ENCODE measurements around the gene TSPO2. TPM values are rescaled to one million over a fixed set of nuclear protein-coding genes. Genes with fewer than 3 reads are reported as not detected.

The TSPO2 gene
- total and polyA plus RNA-seq, 4 donors, result 0.38 to 1.6 (median 0.59) TPM

GRCh38 chr6:41079080-41079479 is 36.8 kb downstream of the TSPO2 start:
- H3K9me3 ChIP-seq (ENCODE audit: control insufficient read depth, insufficient read depth, low read length), result no peaks in the 10 kb centered on the region
- no peak overlapping the region for H3K27ac ChIP-seq (ENCODE audit: low read depth, low read length)
- H3K36me3 ChIP-seq (ENCODE audit: control insufficient read depth, insufficient read depth, low read length), result peaks cover 12% of the 10 kb centered on the region
- H3K4me3 ChIP-seq (ENCODE audit: low read depth, low read length), result no peak overlapping the region
- no peaks in the 10 kb centered on the region for H3K27me3 ChIP-seq (ENCODE audit: control insufficient read depth, insufficient read depth, low read length)
- no peak for DNase-seq (ENCODE audit: low read depth in 4 of 6, low spot score in 6 of 6)
- no peaks in the 10 kb centered on the region for H3K4me1 ChIP-seq (ENCODE audit: control insufficient read depth, insufficient read depth, low read length)
- 100% methylated on average over 1 of the region's 1 CpG for WGBS (ENCODE audit: insufficient coverage)

- no peaks in the 10 kb centered on the region for H3K4me1 ChIP-seq (ENCODE audit: control insufficient read depth, insufficient read depth, low read length)
- H3K27ac ChIP-seq (ENCODE audit: low read depth, low read length), result no peak overlapping the region
- H3K4me3 ChIP-seq (ENCODE audit: low read depth, low read length), result no peak overlapping the region
- 100% methylated on average over 1 of the region's 2 CpGs for whole genome bisulfite sequencing (ENCODE audit: insufficient coverage)
- no peak for DNase-seq (ENCODE audit: low read depth in 4 of 6, low spot score in 6 of 6)
- H3K36me3 ChIP-seq (ENCODE audit: control insufficient read depth, insufficient read depth, low read length), result peaks cover 15% of the 10 kb centered on the region
- H3K27me3 ChIP-seq (ENCODE audit: control insufficient read depth, insufficient read depth, low read length), result no peaks in the 10 kb centered on the region
- no peaks in the 10 kb centered on the region for H3K9me3 ChIP-seq (ENCODE audit: control insufficient read depth, insufficient read depth, low read length)
Measured at GRCh38 chr6:41080621-41081020, 38.4 kb downstream of the TSPO2 start.

GRCh38 chr6:41083072-41083471 is 40.8 kb downstream of the TSPO2 start:
- Histone ChIP-seq H3K4me3 (ENCODE audit: low read depth, low read length) (no peak overlapping the region), H3K27ac (ENCODE audit: low read depth, low read length) (no peak overlapping the region), H3K4me1 (ENCODE audit: control insufficient read depth, insufficient read depth, low read length) (no peaks in the 10 kb centered on the region), H3K27me3 (ENCODE audit: control insufficient read depth, insufficient read depth, low read length) (no peaks in the 10 kb centered on the region), H3K9me3 (ENCODE audit: control insufficient read depth, insufficient read depth, low read length) (no peaks in the 10 kb centered on the region), H3K36me3 (ENCODE audit: control insufficient read depth, insufficient read depth, low read length) (peaks cover 16% of the 10 kb centered on the region)
- DNase-seq (ENCODE audit: low read depth in 4 of 6, low spot score in 6 of 6), result no peak

GRCh38 chr6:41085182-41085581 is 42.9 kb downstream of the TSPO2 start:
- no peaks in the 10 kb centered on the region for H3K27me3 ChIP-seq (ENCODE audit: control insufficient read depth, insufficient read depth, low read length)
- DNase-seq (ENCODE audit: low read depth in 4 of 6, low spot score in 6 of 6), result no peak
- peaks cover 27% of the 10 kb centered on the region for H3K36me3 ChIP-seq (ENCODE audit: control insufficient read depth, insufficient read depth, low read length)
- H3K4me1 ChIP-seq (ENCODE audit: control insufficient read depth, insufficient read depth, low read length), result no peaks in the 10 kb centered on the region
- no peaks in the 10 kb centered on the region for H3K9me3 ChIP-seq (ENCODE audit: control insufficient read depth, insufficient read depth, low read length)
- no peak overlapping the region for H3K4me3 ChIP-seq (ENCODE audit: low read depth, low read length)
- H3K27ac ChIP-seq (ENCODE audit: low read depth, low read length), result no peak overlapping the region

DNA sequence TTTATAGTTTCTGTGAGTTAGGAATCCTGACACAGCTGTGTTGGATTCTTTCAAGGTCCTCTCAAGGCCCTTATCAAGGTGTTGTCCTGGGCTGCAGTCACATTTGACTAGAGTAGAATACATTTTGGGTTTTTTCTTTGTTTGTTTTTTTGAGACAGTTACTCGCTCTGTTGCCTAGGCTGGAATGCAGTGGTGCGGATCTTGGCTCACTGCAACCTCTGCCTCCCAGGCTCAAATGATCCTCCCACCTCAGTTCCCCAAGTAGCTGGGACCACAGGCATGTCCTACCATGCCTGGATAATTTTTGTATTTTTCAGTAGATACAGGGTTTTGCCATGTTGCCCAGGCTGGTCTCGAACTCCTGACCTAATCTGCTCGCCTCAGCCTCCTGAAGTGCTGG is 46.2 kb downstream of the TSPO2 start:
- Histone ChIP-seq H3K9me3 (ENCODE audit: control insufficient read depth, insufficient read depth, low read length) (no peaks in the 10 kb centered on the region), H3K27ac (ENCODE audit: low read depth, low read length) (no peak overlapping the region), H3K4me3 (ENCODE audit: low read depth, low read length) (no peak overlapping the region), H3K36me3 (ENCODE audit: control insufficient read depth, insufficient read depth, low read length) (peaks cover 20% of the 10 kb centered on the region), H3K27me3 (ENCODE audit: control insufficient read depth, insufficient read depth, low read length) (no peaks in the 10 kb centered on the region), H3K4me1 (ENCODE audit: control insufficient read depth, insufficient read depth, low read length) (no peaks in the 10 kb centered on the region)
- 88% methylated on average over 3 of the region's 4 CpGs for WGBS (ENCODE audit: insufficient coverage)
- no peak for DNase-seq (ENCODE audit: low read depth in 4 of 6, low spot score in 6 of 6)

- no peak for DNase-seq (ENCODE audit: low read depth in 4 of 6, low spot score in 6 of 6)
- no CpG with 5 or more reads among the region's 1 CpG for WGBS (ENCODE audit: insufficient coverage)
- Histone ChIP-seq H3K27me3 (ENCODE audit: control insufficient read depth, insufficient read depth, low read length) (no peaks in the 10 kb centered on the region), H3K9me3 (ENCODE audit: control insufficient read depth, insufficient read depth, low read length) (no peaks in the 10 kb centered on the region), H3K36me3 (ENCODE audit: control insufficient read depth, insufficient read depth, low read length) (peaks cover 31% of the 10 kb centered on the region), H3K4me1 (ENCODE audit: control insufficient read depth, insufficient read depth, low read length) (no peaks in the 10 kb centered on the region), H3K4me3 (ENCODE audit: low read depth, low read length) (no peak overlapping the region), H3K27ac (ENCODE audit: low read depth, low read length) (no peak overlapping the region)
Measured at GRCh38 chr6:41090841-41091761, 48.8 kb downstream of the TSPO2 start.

GRCh38 chr6:41092421-41093140 is 50.3 kb downstream of the TSPO2 start:
- H3K4me3 ChIP-seq (ENCODE audit: low read depth, low read length), result no peak overlapping the region
- WGBS (ENCODE audit: insufficient coverage), result 100% methylated on average over 1 of the region's 4 CpGs
- H3K27me3 ChIP-seq (ENCODE audit: control insufficient read depth, insufficient read depth, low read length), result no peaks in the 10 kb centered on the region
- no peaks in the 10 kb centered on the region for H3K4me1 ChIP-seq (ENCODE audit: control insufficient read depth, insufficient read depth, low read length)
- H3K36me3 ChIP-seq (ENCODE audit: control insufficient read depth, insufficient read depth, low read length), result peaks cover 31% of the 10 kb centered on the region
- no peak overlapping the region for H3K27ac ChIP-seq (ENCODE audit: low read depth, low read length)
- no peaks in the 10 kb centered on the region for H3K9me3 ChIP-seq (ENCODE audit: control insufficient read depth, insufficient read depth, low read length)
- DNase-seq (ENCODE audit: low read depth in 4 of 6, low spot score in 6 of 6), result peak in 4 of 6 donors; percentile 7 to 73 (median 20)

DNA sequence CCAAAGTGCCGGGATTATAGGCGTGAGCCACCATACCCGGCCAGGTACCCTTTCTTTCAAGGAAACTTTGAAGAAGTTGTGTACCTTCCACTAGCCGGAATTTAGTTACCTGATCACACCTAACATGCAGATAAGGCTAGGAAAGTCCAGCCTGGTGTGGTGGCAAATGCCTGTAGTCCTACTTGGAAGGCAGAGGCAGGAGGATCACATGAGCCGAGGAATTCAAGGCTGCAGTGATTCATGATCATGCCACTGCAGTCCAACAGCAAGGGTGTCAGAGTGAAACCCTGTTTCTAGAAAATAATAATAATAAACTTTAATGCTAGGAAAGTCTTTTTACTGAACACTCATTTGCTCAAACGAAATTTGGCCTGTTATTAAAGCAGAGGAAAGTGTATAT is 51.5 kb downstream of the TSPO2 start:
- H3K4me1 ChIP-seq (ENCODE audit: control insufficient read depth, insufficient read depth, low read length), result no peaks in the 10 kb centered on the region
- 100% methylated on average over 3 of the region's 6 CpGs for WGBS (ENCODE audit: insufficient coverage)
- H3K9me3 ChIP-seq (ENCODE audit: control insufficient read depth, insufficient read depth, low read length), result no peaks in the 10 kb centered on the region
- H3K4me3 ChIP-seq (ENCODE audit: low read depth, low read length), result no peak overlapping the region
- H3K27ac ChIP-seq (ENCODE audit: low read depth, low read length), result no peak overlapping the region
- H3K36me3 ChIP-seq (ENCODE audit: control insufficient read depth, insufficient read depth, low read length), result peaks cover 31% of the 10 kb centered on the region
- no peaks in the 10 kb centered on the region for H3K27me3 ChIP-seq (ENCODE audit: control insufficient read depth, insufficient read depth, low read length)
- no peak for DNase-seq (ENCODE audit: low read depth in 4 of 6, low spot score in 6 of 6)

Measured in spinal cord (tissue), 10 donors.